Fibroblast of pulmonary artery (primary cell): ENCODE results near the gene NPLOC4.

ENCODE experiments used
- DNase-seq: peaks from one replicate; pipeline ENCODE4 v3.0.0-alpha.2; 2010; ENCODE audit warnings: low read depth
- H3K4me3 ChIP-seq: replicated peaks from 2 replicates; pipeline ENCODE4 v1.5.1; 2011; ENCODE audit warnings: low read depth, mild to moderate bottlenecking, control low read depth, low read length, moderate library complexity
- TF ChIP-seq, protein P1 (sequence below): IDR thresholded peaks from 2 replicates; pipeline ENCODE4 v1.5.1; 2011; ENCODE audit warnings: mild to moderate bottlenecking, control low read depth, low read length, inconsistent platforms; ENCODE audit errors: missing control alignments

NPLOC4 gene

DNA sequence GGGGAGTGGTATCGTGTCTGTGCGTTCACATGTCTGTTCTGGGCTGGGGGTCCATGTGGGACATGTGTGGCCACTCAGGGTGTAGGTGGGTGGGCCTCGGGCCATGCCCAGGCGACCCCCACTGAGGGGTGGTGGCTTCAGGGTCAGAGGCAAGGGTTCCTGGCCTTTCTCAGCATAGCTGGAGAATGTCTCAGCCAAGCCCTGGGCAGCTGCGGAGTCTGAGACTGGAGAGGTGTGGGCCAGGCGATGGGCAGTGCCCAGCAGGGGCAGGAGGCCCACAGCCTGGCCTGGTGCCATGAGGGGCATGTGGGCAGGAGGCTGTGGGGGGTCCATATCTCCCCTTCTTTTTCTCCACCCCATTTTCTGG lies 107.5 kb downstream of the NPLOC4 start:
- TF ChIP-seq, protein P1, sequence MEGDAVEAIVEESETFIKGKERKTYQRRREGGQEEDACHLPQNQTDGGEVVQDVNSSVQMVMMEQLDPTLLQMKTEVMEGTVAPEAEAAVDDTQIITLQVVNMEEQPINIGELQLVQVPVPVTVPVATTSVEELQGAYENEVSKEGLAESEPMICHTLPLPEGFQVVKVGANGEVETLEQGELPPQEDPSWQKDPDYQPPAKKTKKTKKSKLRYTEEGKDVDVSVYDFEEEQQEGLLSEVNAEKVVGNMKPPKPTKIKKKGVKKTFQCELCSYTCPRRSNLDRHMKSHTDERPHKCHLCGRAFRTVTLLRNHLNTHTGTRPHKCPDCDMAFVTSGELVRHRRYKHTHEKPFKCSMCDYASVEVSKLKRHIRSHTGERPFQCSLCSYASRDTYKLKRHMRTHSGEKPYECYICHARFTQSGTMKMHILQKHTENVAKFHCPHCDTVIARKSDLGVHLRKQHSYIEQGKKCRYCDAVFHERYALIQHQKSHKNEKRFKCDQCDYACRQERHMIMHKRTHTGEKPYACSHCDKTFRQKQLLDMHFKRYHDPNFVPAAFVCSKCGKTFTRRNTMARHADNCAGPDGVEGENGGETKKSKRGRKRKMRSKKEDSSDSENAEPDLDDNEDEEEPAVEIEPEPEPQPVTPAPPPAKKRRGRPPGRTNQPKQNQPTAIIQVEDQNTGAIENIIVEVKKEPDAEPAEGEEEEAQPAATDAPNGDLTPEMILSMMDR: no peak
- no peak overlapping the region for H3K4me3 ChIP-seq
- no peak for DNase-seq

DNA sequence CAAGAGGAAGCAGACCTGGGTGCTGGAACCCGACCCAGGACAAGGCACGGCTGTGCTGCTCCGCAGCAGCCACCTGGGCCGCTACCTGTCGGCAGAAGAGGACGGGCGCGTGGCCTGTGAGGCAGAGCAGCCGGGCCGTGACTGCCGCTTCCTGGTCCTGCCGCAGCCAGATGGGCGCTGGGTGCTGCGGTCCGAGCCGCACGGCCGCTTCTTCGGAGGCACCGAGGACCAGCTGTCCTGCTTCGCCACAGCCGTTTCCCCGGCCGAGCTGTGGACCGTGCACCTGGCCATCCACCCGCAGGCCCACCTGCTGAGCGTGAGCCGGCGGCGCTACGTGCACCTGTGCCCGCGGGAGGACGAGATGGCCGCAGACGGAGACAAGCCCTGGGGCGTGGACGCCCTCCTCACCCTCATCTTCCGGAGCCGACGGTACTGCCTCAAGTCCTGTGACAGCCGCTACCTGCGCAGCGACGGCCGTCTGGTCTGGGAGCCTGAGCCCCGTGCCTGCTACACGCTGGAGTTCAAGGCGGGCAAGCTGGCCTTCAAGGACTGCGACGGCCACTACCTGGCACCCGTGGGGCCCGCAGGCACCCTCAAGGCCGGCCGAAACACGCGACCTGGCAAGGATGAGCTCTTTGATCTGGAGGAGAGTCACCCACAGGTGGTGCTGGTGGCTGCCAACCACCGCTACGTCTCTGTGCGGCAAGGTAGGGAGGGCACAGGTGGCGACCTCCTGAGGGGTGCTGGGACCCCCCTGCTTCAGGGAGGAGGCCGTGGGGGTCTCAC lies 108.1 kb downstream of the NPLOC4 start:
- DNase-seq: no peak
- TF ChIP-seq, protein P1: no peak
- no peak overlapping the region for H3K4me3 ChIP-seq

GRCh38 chr17:81528384-81528650 lies 108.6 kb downstream of the NPLOC4 start:
- no peak overlapping the region for H3K4me3 ChIP-seq
- TF ChIP-seq, protein P1: no peak
- DNase-seq: no peak

- TF ChIP-seq, protein P1: peak; percentile 33
- no peak within 1 kb of the TSS for H3K4me3 ChIP-seq
- no peak for DNase-seq
Measured at GRCh38 chr17:81527591-81528383, 109.1 kb downstream of the NPLOC4 start, which contains the start of gene FSCN2. FSCN2 (plus strand) TSS chr17:81528377; CDS start chr17:81528532, 155 bp downstream.

DNA sequence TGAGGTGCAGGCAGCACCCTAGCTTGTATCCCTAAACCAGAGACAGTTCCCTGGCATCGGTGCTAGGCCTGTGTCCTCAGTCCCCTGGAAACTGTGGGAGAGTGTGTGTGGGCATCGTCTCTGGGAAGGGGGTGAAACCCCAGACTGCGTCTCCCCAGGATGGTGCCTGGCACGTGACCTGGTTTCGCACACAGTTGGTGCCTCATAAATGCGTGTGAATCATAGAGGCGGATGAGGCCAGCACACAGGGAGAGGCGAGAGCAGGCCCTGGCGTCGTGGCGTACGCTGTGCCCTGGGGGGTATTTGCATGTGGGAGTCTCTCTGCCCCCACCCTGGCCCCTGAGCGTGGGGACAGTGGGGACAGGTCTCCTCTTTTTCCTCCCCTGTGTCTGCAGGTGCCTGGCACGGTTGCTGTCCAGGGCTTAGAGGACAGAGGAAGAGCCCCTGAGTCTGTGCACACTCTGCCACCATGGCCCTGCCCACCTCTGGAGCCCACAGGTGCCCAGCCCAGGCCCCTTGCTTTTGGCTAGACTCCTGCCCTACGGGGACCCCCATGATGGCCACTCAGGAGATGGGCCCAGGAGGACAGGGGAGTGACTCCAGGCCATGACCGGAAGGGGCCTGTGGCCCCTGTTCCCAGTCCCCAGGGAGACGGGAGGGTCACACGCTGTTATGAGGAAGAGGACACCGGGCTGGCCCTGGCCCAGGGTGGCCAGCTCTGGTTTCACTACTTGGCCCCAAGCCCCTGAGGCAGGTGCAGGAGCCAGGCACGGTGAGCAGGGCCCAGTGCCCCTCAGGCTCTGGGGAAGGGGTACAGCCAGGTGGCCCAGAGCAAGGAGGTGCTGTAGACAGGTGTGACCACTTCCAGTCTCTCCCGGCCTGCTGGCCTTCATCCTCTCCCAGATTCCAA lies 110.0 kb downstream of the NPLOC4 start:
- DNase-seq: no peak
- no peak overlapping the region for H3K4me3 ChIP-seq
- TF ChIP-seq, protein P1: no peak

- H3K4me3 ChIP-seq: no peak overlapping the region
- DNase-seq: no peak
- TF ChIP-seq, protein P1: no peak
Measured at GRCh38 chr17:81524865-81525159, 112.1 kb downstream of the NPLOC4 start.
